ENCODE data around the gene CACNA1C.

CACNA1C gene

GRCh38 chr12:2429032-2429431 lies 376.2 kb downstream of the CACNA1C start:
- Histone ChIP-seq H4K20me1 (ENCODE audit: insufficient read depth, low read length) (no peaks in the 10 kb centered on the region), H3K27ac (ENCODE audit: low read length) (no peak overlapping the region), H3K9ac (ENCODE audit: low read depth, low read length) (no peak overlapping the region), H2AFZ (ENCODE audit: low read depth, low read length) (no peak overlapping the region), H3K4me1 (ENCODE audit: insufficient read depth, low read length) (no peaks in the 10 kb centered on the region), H3K4me2 (ENCODE audit: insufficient read depth, low read length) (no peak overlapping the region), H3K9me3 (ENCODE audit: insufficient read depth, low read length, severe bottlenecking) (no peaks in the 10 kb centered on the region), H3K27me3 (ENCODE audit: insufficient read depth, low read length, poor library complexity) (peaks cover 3% of the 10 kb centered on the region), H3K36me3 (ENCODE audit: insufficient read depth, low read length) (no peaks in the 10 kb centered on the region), H3K4me3 (ENCODE audit: low read depth in 1 of 2, low read length in 2 of 2) (no peak overlapping the region), H3K79me2 (ENCODE audit: insufficient read depth, low read length) (no peaks in the 10 kb centered on the region)
- DNase-seq (no peak), ATAC-seq (ENCODE audit: insufficient read depth, low read depth) (no peak)
- TF ChIP-seq CTCF (IDR thresholded peaks at IDR 0.05; ENCODE audit: borderline replicate concordance, extremely low read depth, low read length, poor library complexity, severe bottlenecking) (no peak), EZH2 (IDR thresholded peaks at IDR 0.05; ENCODE audit: borderline replicate concordance, low read depth, low read length, severe bottlenecking) (no peak)

GRCh38 chr12:2431810-2432209 lies 379.0 kb downstream of the CACNA1C start:
- H3K27me3 ChIP-seq (ENCODE audit: insufficient read depth, low read length, poor library complexity): no peaks in the 10 kb centered on the region
- H3K4me3 ChIP-seq (ENCODE audit: low read depth in 1 of 2, low read length in 2 of 2): no peak overlapping the region
- no peak overlapping the region for H3K27ac ChIP-seq (ENCODE audit: low read length)
- H4K20me1 ChIP-seq (ENCODE audit: insufficient read depth, low read length): no peaks in the 10 kb centered on the region
- H3K36me3 ChIP-seq (ENCODE audit: insufficient read depth, low read length): no peaks in the 10 kb centered on the region
- H2AFZ ChIP-seq (ENCODE audit: low read depth, low read length): no peak overlapping the region
- ATAC-seq (ENCODE audit: insufficient read depth, low read depth) (no peak), DNase-seq (no peak)
- no peak overlapping the region for H3K9ac ChIP-seq (ENCODE audit: low read depth, low read length)
- TF ChIP-seq EZH2 (IDR thresholded peaks at IDR 0.05; ENCODE audit: borderline replicate concordance, low read depth, low read length, severe bottlenecking) (no peak), CTCF (IDR thresholded peaks at IDR 0.05; ENCODE audit: borderline replicate concordance, extremely low read depth, low read length, poor library complexity, severe bottlenecking) (no peak)
- H3K4me1 ChIP-seq (ENCODE audit: insufficient read depth, low read length): no peaks in the 10 kb centered on the region
- H3K79me2 ChIP-seq (ENCODE audit: insufficient read depth, low read length): no peaks in the 10 kb centered on the region
- H3K9me3 ChIP-seq (ENCODE audit: insufficient read depth, low read length, severe bottlenecking): no peaks in the 10 kb centered on the region
- H3K4me2 ChIP-seq (ENCODE audit: insufficient read depth, low read length): no peak overlapping the region

GRCh38 chr12:2432856-2433255 lies 380.1 kb downstream of the CACNA1C start:
- ATAC-seq (ENCODE audit: insufficient read depth, low read depth) (no peak), DNase-seq (no peak)
- H3K9ac ChIP-seq (ENCODE audit: low read depth, low read length): no peak overlapping the region
- no peak overlapping the region for H2AFZ ChIP-seq (ENCODE audit: low read depth, low read length)
- H3K4me2 ChIP-seq (ENCODE audit: insufficient read depth, low read length): no peak overlapping the region
- H4K20me1 ChIP-seq (ENCODE audit: insufficient read depth, low read length): no peaks in the 10 kb centered on the region
- H3K4me3 ChIP-seq (ENCODE audit: low read depth in 1 of 2, low read length in 2 of 2): no peak overlapping the region
- no peaks in the 10 kb centered on the region for H3K4me1 ChIP-seq (ENCODE audit: insufficient read depth, low read length)
- no peaks in the 10 kb centered on the region for H3K27me3 ChIP-seq (ENCODE audit: insufficient read depth, low read length, poor library complexity)
- H3K36me3 ChIP-seq (ENCODE audit: insufficient read depth, low read length): no peaks in the 10 kb centered on the region
- TF ChIP-seq EZH2 (IDR thresholded peaks at IDR 0.05; ENCODE audit: borderline replicate concordance, low read depth, low read length, severe bottlenecking) (no peak), CTCF (IDR thresholded peaks at IDR 0.05; ENCODE audit: borderline replicate concordance, extremely low read depth, low read length, poor library complexity, severe bottlenecking) (no peak)
- no peaks in the 10 kb centered on the region for H3K9me3 ChIP-seq (ENCODE audit: insufficient read depth, low read length, severe bottlenecking)
- no peak overlapping the region for H3K27ac ChIP-seq (ENCODE audit: low read length)
- no peaks in the 10 kb centered on the region for H3K79me2 ChIP-seq (ENCODE audit: insufficient read depth, low read length)

GRCh38 chr12:2435511-2435910 lies 382.7 kb downstream of the CACNA1C start:
- no peak overlapping the region for H2AFZ ChIP-seq (ENCODE audit: low read depth, low read length)
- DNase-seq (no peak), ATAC-seq (ENCODE audit: insufficient read depth, low read depth) (no peak)
- H3K9me3 ChIP-seq (ENCODE audit: insufficient read depth, low read length, severe bottlenecking): no peaks in the 10 kb centered on the region
- H3K4me2 ChIP-seq (ENCODE audit: insufficient read depth, low read length): no peak overlapping the region
- no peak overlapping the region for H3K9ac ChIP-seq (ENCODE audit: low read depth, low read length)
- H3K27ac ChIP-seq (ENCODE audit: low read length): no peak overlapping the region
- no peaks in the 10 kb centered on the region for H3K36me3 ChIP-seq (ENCODE audit: insufficient read depth, low read length)
- no peaks in the 10 kb centered on the region for H3K4me1 ChIP-seq (ENCODE audit: insufficient read depth, low read length)
- no peaks in the 10 kb centered on the region for H3K27me3 ChIP-seq (ENCODE audit: insufficient read depth, low read length, poor library complexity)
- H3K4me3 ChIP-seq (ENCODE audit: low read depth in 1 of 2, low read length in 2 of 2): no peak overlapping the region
- H4K20me1 ChIP-seq (ENCODE audit: insufficient read depth, low read length): no peaks in the 10 kb centered on the region
- TF ChIP-seq CTCF (IDR thresholded peaks at IDR 0.05; ENCODE audit: borderline replicate concordance, extremely low read depth, low read length, poor library complexity, severe bottlenecking): no peak
- no peak for TF ChIP-seq EZH2 (IDR thresholded peaks at IDR 0.05; ENCODE audit: borderline replicate concordance, low read depth, low read length, severe bottlenecking)
- H3K79me2 ChIP-seq (ENCODE audit: insufficient read depth, low read length): no peaks in the 10 kb centered on the region

Data from DND-41 (cell line).